ENCODE data around the gene DCK. TPM values are rescaled to one million over a fixed set of nuclear protein-coding genes. Genes with fewer than 3 reads are reported as not detected.
"Not testable (repeated sequence)": the region's sequence is repeated elsewhere in the genome, so short reads cannot be mapped to it uniquely, and the experiment has no call there.

DCK gene
- total and polyA plus RNA-seq, 10 donors, result 19.3 to 45.5 (median 35.3) TPM

DNA sequence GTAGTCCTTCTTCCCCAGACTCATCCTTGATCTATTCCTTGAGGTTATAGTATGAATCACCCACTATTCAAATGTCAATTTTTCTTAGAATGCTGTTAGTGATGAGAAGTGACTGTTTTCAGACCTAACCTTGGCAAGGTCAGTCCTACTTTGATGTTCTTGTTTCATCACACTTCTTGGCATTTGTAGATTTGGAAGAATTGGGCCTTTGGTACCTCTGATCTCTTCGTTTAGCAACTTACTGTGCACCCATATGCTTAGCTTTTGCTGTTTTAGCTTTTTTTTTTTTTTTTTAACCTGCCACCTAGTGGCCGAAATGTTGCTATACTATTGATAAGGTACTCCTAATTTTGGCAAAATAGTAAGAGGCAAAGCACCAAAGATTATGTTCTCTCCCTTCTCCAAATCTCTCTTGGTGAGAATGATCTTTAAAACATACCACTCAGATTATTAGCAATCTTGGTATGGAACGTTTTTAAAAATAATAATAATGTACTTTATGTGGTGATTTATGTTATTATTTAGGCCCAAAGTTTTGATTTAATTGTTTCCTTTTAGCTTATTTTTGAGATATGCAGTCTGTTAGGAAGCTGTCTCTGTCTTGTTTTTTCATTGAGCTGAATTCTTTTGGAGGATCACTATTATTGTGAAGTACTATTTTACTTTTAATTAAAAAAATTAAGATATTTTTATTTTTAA lies 16.6 kb downstream of the DCK start:
- Histone ChIP-seq H3K9me3 (no peaks in the 10 kb centered on the region), H3K27ac (peak overlapping the region in 2 of 8 donors; percentile 12 to 14), H3K4me3 (no peak overlapping the region), H3K36me3 (peaks cover 0 to 31% (median 2%) of the 10 kb centered on the region in 6 donors), H3K4me1 (peaks cover 12 to 63% (median 38%) of the 10 kb centered on the region in 6 donors), H3K27me3 (replicated peaks in 1 of 7) (no peaks in the 10 kb centered on the region)
- no peak for TF ChIP-seq POLR2AphosphoS5 (IDR thresholded peaks at IDR 0.05)
- TF ChIP-seq, protein P1, sequence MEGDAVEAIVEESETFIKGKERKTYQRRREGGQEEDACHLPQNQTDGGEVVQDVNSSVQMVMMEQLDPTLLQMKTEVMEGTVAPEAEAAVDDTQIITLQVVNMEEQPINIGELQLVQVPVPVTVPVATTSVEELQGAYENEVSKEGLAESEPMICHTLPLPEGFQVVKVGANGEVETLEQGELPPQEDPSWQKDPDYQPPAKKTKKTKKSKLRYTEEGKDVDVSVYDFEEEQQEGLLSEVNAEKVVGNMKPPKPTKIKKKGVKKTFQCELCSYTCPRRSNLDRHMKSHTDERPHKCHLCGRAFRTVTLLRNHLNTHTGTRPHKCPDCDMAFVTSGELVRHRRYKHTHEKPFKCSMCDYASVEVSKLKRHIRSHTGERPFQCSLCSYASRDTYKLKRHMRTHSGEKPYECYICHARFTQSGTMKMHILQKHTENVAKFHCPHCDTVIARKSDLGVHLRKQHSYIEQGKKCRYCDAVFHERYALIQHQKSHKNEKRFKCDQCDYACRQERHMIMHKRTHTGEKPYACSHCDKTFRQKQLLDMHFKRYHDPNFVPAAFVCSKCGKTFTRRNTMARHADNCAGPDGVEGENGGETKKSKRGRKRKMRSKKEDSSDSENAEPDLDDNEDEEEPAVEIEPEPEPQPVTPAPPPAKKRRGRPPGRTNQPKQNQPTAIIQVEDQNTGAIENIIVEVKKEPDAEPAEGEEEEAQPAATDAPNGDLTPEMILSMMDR (IDR thresholded peaks at IDR 0.05 in 8 of 11, conservative IDR thresholded peaks at IDR 0.05 in 3 of 11), result peak; percentile 45 to 79 (median 69)
- intact Hi-C loops (cut with DNase I; ENCODE audit: low total_unique reads), result loop anchor here (10.0 kb wide), 1 partner anchor 165 kb away; no protein-coding TSS in a partner anchor
- no peak for DNase-seq
- 5 to 10% (median 6%) methylated on average over 3 of the region's 3 CpGs for WGBS, 5 donors

DNA sequence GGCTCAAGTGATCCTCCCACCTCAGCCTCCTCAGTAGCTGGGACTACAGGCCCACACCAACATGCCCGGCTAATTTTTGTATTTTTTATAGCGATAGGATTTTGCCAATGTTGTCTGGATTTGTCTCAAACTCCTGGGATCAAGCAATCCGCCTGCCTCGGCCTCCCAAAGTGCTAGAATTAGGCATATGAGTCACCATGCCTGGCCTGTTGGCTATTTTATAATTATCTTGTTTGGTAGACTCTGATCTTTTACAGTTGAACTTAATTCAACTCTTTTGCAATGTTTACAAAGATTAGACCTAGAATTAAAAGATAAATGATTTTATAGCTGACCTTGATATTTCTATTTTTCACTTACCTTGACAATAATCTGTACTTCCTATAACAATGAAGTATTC lies 18.0 kb downstream of the DCK start:
- no peak for DNase-seq
- Histone ChIP-seq H3K27me3 (replicated peaks in 1 of 7) (no peaks in the 10 kb centered on the region), H3K27ac (no peak overlapping the region), H3K4me1 (peaks cover 3 to 49% (median 25%) of the 10 kb centered on the region in 6 donors), H3K9me3 (no peaks in the 10 kb centered on the region), H3K36me3 (peaks cover 0 to 31% (median 2%) of the 10 kb centered on the region in 6 donors), H3K4me3 (no peak overlapping the region)
- intact Hi-C loops (cut with DNase I; ENCODE audit: low total_unique reads), result no loop called here
- TF ChIP-seq, protein P1 (IDR thresholded peaks at IDR 0.05 in 8 of 11, conservative IDR thresholded peaks at IDR 0.05 in 3 of 11), result no peak
- TF ChIP-seq POLR2A (IDR thresholded peaks at IDR 0.05) (no peak), POLR2AphosphoS5 (IDR thresholded peaks at IDR 0.05) (no peak)
- WGBS, 5 donors, result 94 to 98% (median 97%) methylated on average over 4 of the region's 4 CpGs

DNA sequence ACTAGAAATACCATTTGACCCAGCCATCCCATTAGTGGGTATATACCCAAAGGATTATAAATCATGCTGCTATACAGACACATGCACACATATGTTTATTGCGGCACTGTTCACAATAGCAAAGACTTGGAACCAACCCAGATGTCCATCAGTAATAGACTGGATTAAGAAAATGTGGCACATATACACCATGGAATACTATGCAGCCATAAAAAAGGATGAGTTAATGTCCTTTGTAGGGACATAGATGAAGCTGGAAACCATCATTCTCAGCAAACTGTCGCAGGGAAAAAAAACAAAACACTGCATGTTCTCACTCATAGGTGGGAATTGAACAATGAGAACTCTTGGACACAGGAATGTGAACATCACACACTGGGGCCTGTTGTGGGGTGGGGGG lies 23.9 kb downstream of the DCK start:
- H3K27ac ChIP-seq; intact Hi-C loops (cut with DNase I; ENCODE audit: low total_unique reads); H3K4me1 ChIP-seq; DNase-seq; H3K27me3 ChIP-seq (replicated peaks in 1 of 7); H3K4me3 ChIP-seq; H3K9me3 ChIP-seq: not testable (repeated sequence)
- peaks cover 0 to 21% (median 1%) of the 10 kb centered on the region in 6 donors for H3K36me3 ChIP-seq
- 98 to 100% (median 100%) methylated on average over 2 of the region's 2 CpGs for WGBS, 5 donors

DNA sequence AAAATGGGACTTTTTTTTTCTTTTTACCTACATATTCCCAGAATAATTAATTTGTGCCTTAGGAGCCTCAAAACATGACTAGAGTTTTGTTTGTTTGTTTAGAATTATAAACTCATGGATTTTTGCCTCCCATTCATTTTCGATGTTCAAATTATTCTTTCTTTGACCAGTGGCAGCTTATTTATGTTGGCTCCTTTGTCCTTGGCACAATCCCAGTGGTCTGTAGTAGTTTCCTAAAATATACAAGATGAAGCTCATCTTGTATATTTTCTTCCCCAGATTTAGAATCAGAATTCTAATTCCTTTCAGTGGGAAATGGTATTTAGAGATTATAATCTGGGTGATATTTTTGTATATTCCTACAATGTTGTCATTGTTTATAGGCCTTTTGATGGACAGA lies 27.2 kb downstream of the DCK start:
- H3K27me3 ChIP-seq (replicated peaks in 1 of 7), result no peaks in the 10 kb centered on the region
- peaks cover 0 to 48% (median 15%) of the 10 kb centered on the region in 6 donors for H3K36me3 ChIP-seq
- no peak overlapping the region for H3K27ac ChIP-seq
- no peak overlapping the region for H3K4me3 ChIP-seq
- TF ChIP-seq, protein P1 (IDR thresholded peaks at IDR 0.05 in 8 of 11, conservative IDR thresholded peaks at IDR 0.05 in 3 of 11), result no peak
- no peak for TF ChIP-seq POLR2AphosphoS5 (IDR thresholded peaks at IDR 0.05)
- no peak for TF ChIP-seq POLR2A (IDR thresholded peaks at IDR 0.05)
- intact Hi-C loops (cut with DNase I; ENCODE audit: low total_unique reads), result no loop called here
- WGBS, 5 donors, result 61 to 81% (median 80%) methylated on average over 1 of the region's 1 CpG
- no peak for DNase-seq
- peaks cover 0 to 8% (median 4%) of the 10 kb centered on the region in 8 donors for H3K9me3 ChIP-seq
- peaks cover 0 to under 1% (median 0%) of the 10 kb centered on the region in 6 donors for H3K4me1 ChIP-seq
